Skin of body (tissue), 2 donors: ENCODE results near the gene TNFAIP8L3. TPM values are rescaled to one million over a fixed set of nuclear protein-coding genes. Genes with fewer than 3 reads are reported as not detected.

Source experiments
- DNase-seq: peaks from one replicate; lab custom pipeline; 2025; lab: John Stamatoyannopoulos, UW
- total RNA-seq: library from RNA; depleted of rRNA; stranded (reverse); fragments of >200 nt; gene quantifications from one replicate; pipeline ENCODE4 v1.2.3, GENCODE V29; 2014

Gene TNFAIP8L3
- total RNA-seq, 1 donor from 2014 or later = 5.8 TPM

DNA sequence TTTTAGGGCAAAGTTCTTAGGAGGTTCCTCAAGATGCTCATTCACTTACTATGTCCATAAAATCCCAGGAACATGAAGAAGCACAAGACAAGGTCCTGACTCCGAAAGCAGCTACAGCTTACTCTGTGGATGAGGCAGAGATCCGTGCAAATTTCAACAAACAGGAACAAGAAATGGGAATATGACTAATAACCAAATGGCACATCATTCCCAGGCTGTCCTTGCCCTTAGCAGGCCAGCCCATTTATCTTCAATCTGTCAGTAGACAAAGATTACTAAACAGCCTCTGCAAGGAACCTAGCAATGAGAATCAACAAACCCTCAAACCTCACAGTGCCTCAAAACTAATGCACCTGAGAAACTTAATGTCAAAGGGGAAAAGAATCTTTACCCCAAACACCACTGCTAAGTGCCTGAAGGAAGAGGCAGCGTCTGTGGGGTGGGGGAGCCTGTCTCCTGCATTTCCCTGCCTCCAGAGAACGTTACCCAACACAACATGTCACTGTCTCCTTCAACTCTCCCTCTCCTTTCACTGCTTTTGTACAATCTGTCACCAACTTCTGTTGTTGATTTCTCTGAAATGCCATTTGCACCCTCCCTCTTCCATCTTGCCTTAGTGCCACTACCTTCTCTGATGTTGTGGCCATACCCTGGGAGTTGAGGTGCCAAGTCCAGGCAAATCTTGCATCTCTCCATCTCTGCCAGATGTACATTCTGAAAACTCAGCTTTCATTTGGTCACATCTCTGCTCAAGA lies 4.8 kb downstream of the TNFAIP8L3 start:
- no peak for DNase-seq

- DNase-seq = no peak
These were observed 5.7 kb downstream of the TNFAIP8L3 start for GRCh38 chr15:51089041-51089440.

DNA sequence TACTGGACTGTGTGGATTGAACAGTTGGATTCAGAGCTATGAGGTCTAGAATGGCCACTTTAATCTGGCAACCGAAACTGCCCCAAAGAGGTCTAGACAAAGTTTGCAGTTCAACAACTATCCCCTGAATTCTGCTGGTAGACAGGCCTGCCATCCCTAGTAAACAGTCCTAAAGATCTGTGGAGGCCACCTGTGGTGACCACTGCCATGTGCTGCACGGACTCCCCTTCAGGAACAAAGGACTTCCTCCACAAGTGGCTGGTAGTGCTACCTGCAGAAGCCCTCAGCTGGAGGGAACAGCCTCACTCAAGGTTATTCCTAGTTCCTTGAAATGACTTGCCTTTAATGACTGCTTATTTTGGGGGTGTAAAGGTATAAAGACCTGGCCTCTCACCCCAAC lies 6.1 kb downstream of the TNFAIP8L3 start:
- no peak for DNase-seq

DNA sequence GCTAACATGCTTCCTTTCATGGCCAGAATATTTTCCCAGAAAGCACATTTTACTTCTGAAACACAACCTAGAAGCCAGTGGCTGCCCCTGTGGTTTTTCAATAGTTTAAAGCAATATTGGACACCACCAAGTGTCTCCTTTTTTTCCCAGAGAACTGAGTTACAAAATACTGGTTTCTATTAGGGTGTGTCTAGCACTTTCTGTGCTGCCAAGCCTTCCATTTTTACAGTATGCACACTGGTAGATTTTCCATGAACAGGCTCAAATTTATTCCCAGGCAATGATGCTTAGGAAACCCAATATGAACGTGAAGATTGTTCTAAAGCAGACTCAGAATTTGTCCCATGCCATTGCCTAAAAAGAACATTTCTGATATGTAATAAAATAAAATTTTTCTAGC lies 7.2 kb downstream of the TNFAIP8L3 start:
- no peak for DNase-seq

GRCh38 chr15:51086409-51086808 lies 8.3 kb downstream of the TNFAIP8L3 start:
- no peak for DNase-seq

DNA sequence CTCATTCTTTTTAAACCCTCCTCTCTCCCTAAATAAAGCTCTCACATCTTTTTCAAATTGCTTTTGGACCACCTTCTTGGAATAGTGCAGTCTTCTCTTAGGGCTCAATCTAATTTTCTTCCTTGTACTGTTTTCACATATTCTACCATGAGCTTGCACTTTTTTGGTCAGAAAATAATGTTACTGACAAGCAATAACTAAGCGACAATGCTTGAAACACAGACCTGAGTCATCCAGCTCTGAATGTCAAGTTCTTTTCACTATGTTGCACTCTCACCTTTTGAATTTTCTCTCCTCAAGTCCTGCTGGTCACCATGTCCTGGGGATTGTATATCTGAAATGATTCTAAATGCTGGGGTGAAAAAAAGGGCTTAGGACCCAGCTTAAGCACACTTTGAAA lies 8.9 kb downstream of the TNFAIP8L3 start:
- DNase-seq = no peak

GRCh38 chr15:51083641-51084166 lies 11.0 kb downstream of the TNFAIP8L3 start:
- DNase-seq = no peak

DNA sequence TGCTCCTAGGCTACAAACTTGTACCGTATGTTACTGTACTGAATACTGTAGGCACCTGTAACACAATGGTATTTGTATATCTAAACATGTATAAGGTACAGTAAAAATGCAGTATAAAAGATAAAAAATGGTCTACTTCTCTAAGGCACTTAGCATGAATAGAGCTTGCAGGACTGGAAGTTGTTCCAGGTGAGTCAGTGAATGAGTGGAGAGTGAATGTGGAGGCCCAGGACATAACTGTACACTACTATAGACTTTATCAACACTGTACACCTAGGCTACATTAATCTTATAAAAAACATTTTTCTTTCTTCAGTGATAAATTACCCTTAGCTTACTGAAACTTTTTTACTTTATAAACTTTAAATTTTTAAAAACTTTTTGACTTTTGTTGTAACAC lies 12.5 kb downstream of the TNFAIP8L3 start:
- no peak for DNase-seq

DNA sequence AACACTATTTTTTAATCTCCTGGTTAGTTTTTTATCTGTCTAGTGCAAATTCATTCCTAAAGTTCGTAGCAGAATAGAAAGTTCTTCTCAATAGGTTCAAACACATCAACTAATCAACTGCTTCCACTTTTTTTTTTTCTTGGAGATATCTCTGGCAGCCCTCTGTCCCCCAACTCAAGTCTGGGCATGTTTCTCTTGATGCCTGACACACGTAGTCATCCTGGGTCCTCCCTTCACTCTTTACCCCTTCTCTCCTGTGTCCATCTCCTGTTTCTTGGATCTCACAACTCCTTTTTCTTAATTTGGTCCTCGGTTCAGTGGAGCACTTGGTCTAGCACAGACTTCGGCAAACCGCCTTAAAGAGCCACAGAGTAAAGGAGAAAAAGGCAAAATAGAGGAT lies 14.4 kb downstream of the TNFAIP8L3 start:
- no peak for DNase-seq

DNA sequence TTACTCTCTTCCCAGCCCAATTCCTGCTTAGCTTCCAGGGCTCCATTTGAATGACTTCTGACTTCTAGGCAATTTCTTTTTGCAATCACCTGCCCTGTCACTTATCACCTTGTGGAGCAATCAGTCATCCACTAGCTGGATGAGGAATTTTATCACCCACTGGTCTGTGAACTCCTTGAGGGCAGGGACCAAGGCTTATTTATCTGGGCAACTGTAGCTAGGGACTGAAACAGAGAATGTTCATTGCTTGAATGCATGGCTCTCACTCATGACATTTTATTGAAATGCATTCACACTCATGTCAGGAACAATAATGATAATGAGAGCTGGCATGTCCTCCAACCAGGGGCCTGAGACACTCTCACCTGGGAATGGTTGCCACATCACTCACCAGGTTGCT lies 15.5 kb downstream of the TNFAIP8L3 start:
- DNase-seq = no peak

GRCh38 chr15:51077221-51078153 lies 17.2 kb downstream of the TNFAIP8L3 start:
- peak; percentile 62 for DNase-seq

- DNase-seq = no peak
These were observed 18.0 kb downstream of the TNFAIP8L3 start for GRCh38 chr15:51076524-51077220.

DNA sequence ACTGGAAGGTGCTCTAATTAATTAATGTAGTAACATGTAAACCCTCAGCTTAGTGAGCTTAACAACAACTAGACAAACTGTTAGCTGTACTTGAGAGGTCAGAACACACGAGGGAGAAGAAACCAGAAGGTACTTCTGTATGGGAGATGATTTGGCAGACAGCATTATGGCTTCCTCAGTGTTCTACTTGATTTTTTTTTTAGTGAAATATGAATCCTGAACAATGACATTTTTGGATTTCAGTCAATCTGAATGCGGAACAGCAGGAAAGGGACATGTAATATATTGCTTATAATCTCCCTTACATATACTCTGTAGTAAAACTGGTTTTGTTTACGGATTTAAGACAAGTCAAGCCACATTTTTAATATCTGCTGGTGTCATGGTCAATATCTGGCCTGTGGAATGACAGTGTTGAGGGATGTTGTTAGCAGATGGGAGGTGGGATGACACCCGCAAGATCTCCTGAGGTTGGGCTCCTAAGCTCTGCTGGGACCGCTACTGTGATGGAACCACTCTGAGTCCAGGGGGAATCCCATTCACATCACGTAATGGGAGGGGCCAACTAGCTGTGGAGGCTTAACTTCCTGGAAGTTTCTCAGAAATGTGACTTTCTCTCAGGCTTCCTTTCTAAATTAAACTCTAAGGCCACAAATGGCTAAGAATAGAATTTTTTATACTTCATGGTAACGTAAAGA lies 18.7 kb downstream of the TNFAIP8L3 start:
- DNase-seq = no peak

DNA sequence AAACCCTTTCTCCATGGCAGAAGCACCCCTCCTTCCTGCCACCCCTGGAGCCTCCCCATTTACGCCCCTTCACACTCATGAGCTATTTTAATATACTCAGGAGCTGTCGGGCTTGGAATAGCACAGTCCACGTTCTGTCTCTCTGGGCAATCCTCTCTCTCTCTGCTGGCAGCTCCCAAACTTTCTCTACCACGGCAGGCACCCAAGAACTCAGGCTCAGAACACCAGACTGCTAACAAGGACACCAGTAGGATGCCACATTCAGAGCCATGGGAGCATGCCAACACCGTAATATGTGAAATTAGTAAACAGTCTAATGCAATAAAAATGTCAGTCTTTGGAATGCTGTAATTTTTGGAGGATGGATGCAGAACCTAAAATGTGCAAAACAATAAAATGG lies 19.3 kb downstream of the TNFAIP8L3 start:
- DNase-seq = peak; percentile 8

DNA sequence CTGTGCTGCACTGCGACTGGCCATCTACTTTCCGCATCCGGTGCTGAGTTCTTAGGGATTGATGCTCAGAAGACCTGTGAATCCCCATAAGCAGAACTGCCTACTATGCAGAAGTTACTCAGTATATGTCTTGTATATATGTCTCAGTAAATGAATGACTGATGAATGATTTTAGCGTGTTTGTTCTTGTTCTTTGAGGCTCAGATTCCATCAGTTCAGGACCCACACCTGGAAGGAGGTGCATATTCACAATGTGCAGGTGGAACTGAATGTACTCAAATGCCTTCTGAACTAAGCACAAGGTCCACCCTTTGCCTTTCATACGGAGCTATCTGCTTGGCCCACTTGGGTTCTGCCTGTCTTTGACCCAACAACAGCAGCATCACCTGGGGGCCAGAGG lies 19.8 kb downstream of the TNFAIP8L3 start:
- no peak for DNase-seq

GRCh38 chr15:51071578-51071977 lies 23.1 kb downstream of the TNFAIP8L3 start:
- no peak for DNase-seq

DNA sequence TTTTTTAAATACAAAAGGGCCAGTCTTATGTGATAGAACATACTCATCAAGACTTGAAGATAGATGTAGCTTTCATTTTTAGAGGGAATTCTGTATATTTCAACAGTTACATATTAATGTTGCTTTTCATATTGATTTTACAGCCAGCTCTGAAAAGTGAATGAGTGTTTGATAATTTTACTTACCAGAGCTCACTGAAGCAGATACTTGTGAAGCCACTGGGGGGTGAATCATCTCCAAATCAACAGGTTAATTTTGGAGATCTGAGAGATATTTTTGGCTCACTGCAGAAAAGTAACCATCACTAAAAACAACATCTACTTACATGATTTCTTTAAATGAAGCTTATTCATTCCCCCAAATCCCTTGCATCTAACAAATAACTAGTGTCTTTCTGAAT lies 24.7 kb downstream of the TNFAIP8L3 start:
- DNase-seq = no peak

DNA sequence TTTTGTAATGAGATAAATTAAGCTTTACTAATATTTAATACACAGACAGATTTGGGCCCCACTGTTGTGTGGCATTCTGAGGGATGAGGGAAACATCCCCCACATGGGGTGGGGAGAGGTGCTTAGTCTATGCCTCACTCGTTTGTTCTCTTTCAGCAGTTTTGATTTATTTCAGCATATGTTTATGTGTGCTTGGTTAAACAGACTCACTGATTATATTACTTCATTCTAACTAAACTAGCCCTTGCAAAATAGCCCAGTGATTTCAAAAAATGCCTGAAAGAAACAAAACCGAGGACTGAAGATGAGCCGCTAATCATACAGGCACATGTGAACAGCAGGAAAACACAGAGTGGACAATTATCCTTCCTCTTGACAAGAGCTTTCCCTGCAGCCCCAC lies 27.2 kb downstream of the TNFAIP8L3 start:
- DNase-seq = no peak

GRCh38 chr15:51065781-51066180 lies 28.9 kb downstream of the TNFAIP8L3 start:
- no peak for DNase-seq

DNA sequence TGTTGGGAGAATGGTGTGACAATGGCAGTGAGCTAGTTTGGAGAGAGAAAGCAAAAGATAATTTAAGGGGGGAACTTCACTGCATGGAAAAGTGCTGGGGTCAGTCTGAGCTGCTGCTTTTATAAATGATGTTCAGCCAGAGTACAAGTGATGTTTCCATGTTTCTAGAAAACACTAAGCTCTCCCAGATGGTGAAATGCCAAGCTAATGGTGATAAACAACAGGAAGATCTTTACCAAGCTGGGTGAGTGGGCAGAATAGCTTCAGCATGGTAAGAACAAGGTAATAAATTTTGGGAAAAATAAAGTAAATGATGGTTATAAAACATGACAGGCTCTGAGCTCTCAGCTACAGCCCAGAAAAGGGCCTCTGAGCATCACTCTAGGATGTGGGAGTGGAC lies 29.4 kb downstream of the TNFAIP8L3 start:
- DNase-seq = no peak

GRCh38 chr15:51062736-51063135 lies 32.0 kb downstream of the TNFAIP8L3 start:
- no peak for DNase-seq
